Measurements from ENCODE around the gene TMEM178A.

GRCh38 chr2:39661826-39662225 lies 3.9 kb upstream of the TMEM178A start:
- TF ChIP-seq EZH2 (IDR thresholded peaks at IDR 0.05) (no peak), POLR2AphosphoS5 (IDR thresholded peaks at IDR 0.05; ENCODE audit: borderline replicate concordance, low read depth, low read length) (no peak), FOXP2 (optimal IDR thresholded peaks at IDR 0.05; ENCODE audit: control extremely low read depth, extremely low read length, insufficient read depth) (no peak)

All from SK-N-MC (cell line).